Smooth muscle cell (in vitro differentiated cells): ENCODE data around the gene RDX. TPM values are rescaled to one million over a fixed set of nuclear protein-coding genes. Genes with fewer than 3 reads are reported as not detected.

Experiments used
- DNase-seq: peaks from one replicate; lab custom pipeline; 2025; ENCODE audit not compliant: unreplicated experiment; lab: John Stamatoyannopoulos, UW
- H2AFZ ChIP-seq: fragments of 200-600 bp; sonication (generic); 2 replicates; pipeline ENCODE4 v1.6.0; 2016; ENCODE audit warnings: antibody characterized with exemption, low read depth, mild to moderate bottlenecking
- H3F3A ChIP-seq: fragments of 200-600 bp; sonication (generic); 2 replicates; pipeline ENCODE4 v1.6.0; 2017; ENCODE audit warnings: antibody characterized with exemption, low read depth
- H3K27ac ChIP-seq: fragments of 200-600 bp; sonication (generic); 2 replicates; pipeline ENCODE4 v1.5.1; 2016; ENCODE audit warnings: low read depth, mild to moderate bottlenecking
- H3K27me3 ChIP-seq: fragments of 200-600 bp; sonication (generic); 2 replicates; pipeline ENCODE4 v1.6.1; 2016; ENCODE audit warnings: low read depth, mild to moderate bottlenecking
- H3K36me3 ChIP-seq: fragments of 200-600 bp; sonication (generic); 2 replicates; pipeline ENCODE4 v1.5.1; 2016; ENCODE audit warnings: low read depth
- H3K4me1 ChIP-seq: fragments of 200-600 bp; sonication (generic); 2 replicates; pipeline ENCODE4 v1.5.1; 2016; ENCODE audit warnings: low read depth
- H3K4me2 ChIP-seq: fragments of 200-600 bp; sonication (generic); 2 replicates; pipeline ENCODE4 v1.6.0; 2016; ENCODE audit warnings: mild to moderate bottlenecking
- H3K4me3 ChIP-seq: fragments of 200-600 bp; sonication (generic); 2 replicates; pipeline ENCODE4 v1.5.1; 2016; ENCODE audit warnings: mild to moderate bottlenecking
- H3K79me2 ChIP-seq: fragments of 200-600 bp; sonication (generic); 2 replicates; pipeline ENCODE4 v1.6.0; 2016; ENCODE audit warnings: low read depth, mild to moderate bottlenecking
- H3K9ac ChIP-seq: fragments of 200-600 bp; sonication (generic); 2 replicates; pipeline ENCODE4 v1.6.0; 2016; ENCODE audit warnings: low read depth
- H3K9me3 ChIP-seq: fragments of 200-600 bp; sonication (generic); replicated peaks from 2 replicates; pipeline ENCODE4 v1.5.1; 2016; ENCODE audit warnings: low read depth
- H4K20me1 ChIP-seq: fragments of 200-600 bp; sonication (generic); 2 replicates; pipeline ENCODE4 v1.6.0; 2016; ENCODE audit warnings: low read depth
- WGBS: methylation state at CpG from one replicate; pipeline ENCODE4 v1.1.7; 2016; ENCODE audit warnings: low lambda C conversion rate; 5-methylcytosine and 5-hydroxymethylcytosine counted together
- polyA plus RNA-seq: library from polyadenylated mRNA; unstranded; fragments of >200 nt; fragmentation: Nextera tagmentation; extraction: Ambion mirVana; gene quantifications from 2 replicates; pipeline ENCODE4 v1.2.1, GENCODE V29; 2016
- total RNA-seq: library from RNA; depleted of rRNA; stranded (reverse); fragments of >200 nt; gene quantifications from 2 replicates; pipeline ENCODE4 v1.2.3, GENCODE V29; 2014
- TF ChIP-seq, protein P1 (sequence below): fragments of 200-600 bp; sonication (generic); IDR thresholded peaks from 2 replicates; pipeline ENCODE4 v1.5.1; 2017; ENCODE audit warnings: borderline replicate concordance, mild to moderate bottlenecking, antibody characterized with exemption; ENCODE audit not compliant: insufficient read depth, poor library complexity, severe bottlenecking

The RDX gene
- total and polyA plus RNA-seq, 2 experiments from 2014 or later = 137 to 165 TPM

DNA sequence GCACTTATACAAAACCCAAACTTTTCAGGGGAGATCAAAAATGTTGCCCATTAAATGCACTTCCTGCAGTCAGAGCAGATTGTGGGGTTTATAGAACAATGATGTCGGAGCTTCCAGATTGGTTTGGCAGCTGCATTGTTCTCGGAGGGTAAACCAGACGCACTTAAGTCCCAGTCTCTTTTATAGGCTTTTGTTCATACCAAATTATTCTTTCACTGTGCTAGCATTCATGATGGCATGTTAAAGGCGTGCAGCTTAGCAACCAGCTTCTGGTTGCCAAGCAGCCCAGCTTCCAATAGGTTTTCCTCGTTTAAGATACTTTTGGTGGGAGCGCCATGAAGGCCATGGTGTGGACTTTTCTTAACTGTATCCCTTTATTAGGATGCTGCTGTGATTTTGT lies 162.3 kb downstream of the RDX start:
- peaks cover 37% of the 10 kb centered on the region for H3K4me1 ChIP-seq
- no peak overlapping the region for H3K4me3 ChIP-seq
- peak overlapping the region; percentile 18 for H3K27ac ChIP-seq
- H3F3A ChIP-seq = no peaks in the 10 kb centered on the region
- no peak for DNase-seq
- H3K9me3 ChIP-seq = no peaks in the 10 kb centered on the region
- H3K4me2 ChIP-seq = no peak overlapping the region
- H3K9ac ChIP-seq = no peak overlapping the region
- TF ChIP-seq, protein P1, sequence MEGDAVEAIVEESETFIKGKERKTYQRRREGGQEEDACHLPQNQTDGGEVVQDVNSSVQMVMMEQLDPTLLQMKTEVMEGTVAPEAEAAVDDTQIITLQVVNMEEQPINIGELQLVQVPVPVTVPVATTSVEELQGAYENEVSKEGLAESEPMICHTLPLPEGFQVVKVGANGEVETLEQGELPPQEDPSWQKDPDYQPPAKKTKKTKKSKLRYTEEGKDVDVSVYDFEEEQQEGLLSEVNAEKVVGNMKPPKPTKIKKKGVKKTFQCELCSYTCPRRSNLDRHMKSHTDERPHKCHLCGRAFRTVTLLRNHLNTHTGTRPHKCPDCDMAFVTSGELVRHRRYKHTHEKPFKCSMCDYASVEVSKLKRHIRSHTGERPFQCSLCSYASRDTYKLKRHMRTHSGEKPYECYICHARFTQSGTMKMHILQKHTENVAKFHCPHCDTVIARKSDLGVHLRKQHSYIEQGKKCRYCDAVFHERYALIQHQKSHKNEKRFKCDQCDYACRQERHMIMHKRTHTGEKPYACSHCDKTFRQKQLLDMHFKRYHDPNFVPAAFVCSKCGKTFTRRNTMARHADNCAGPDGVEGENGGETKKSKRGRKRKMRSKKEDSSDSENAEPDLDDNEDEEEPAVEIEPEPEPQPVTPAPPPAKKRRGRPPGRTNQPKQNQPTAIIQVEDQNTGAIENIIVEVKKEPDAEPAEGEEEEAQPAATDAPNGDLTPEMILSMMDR = no peak
- no peaks in the 10 kb centered on the region for H3K27me3 ChIP-seq
- 70% methylated on average over 6 of the region's 6 CpGs for WGBS
- H3K79me2 ChIP-seq = peaks cover 44% of the 10 kb centered on the region
- H3K36me3 ChIP-seq = no peaks in the 10 kb centered on the region
- no peaks in the 10 kb centered on the region for H4K20me1 ChIP-seq
- H2AFZ ChIP-seq = no peak overlapping the region

DNA sequence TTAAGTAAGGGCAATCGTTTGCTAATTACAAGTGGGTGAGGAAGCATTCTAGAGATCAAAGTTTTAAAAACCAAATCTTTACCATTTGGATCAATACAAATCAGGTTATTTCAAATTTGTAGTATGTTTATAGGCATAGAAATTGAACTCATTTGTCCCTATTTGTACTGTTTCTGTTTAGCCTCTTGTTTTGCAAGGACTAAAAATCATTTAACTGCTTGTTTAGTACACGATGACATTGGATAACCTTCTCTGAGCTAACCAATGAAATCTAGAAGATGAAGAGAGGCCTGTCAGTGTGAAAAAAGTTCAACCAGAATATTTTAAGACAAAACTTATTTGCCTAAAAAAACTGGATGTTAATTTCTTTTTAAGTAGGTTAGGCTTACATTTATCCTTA lies 163.3 kb downstream of the RDX start:
- TF ChIP-seq, protein P1 = no peak

DNA sequence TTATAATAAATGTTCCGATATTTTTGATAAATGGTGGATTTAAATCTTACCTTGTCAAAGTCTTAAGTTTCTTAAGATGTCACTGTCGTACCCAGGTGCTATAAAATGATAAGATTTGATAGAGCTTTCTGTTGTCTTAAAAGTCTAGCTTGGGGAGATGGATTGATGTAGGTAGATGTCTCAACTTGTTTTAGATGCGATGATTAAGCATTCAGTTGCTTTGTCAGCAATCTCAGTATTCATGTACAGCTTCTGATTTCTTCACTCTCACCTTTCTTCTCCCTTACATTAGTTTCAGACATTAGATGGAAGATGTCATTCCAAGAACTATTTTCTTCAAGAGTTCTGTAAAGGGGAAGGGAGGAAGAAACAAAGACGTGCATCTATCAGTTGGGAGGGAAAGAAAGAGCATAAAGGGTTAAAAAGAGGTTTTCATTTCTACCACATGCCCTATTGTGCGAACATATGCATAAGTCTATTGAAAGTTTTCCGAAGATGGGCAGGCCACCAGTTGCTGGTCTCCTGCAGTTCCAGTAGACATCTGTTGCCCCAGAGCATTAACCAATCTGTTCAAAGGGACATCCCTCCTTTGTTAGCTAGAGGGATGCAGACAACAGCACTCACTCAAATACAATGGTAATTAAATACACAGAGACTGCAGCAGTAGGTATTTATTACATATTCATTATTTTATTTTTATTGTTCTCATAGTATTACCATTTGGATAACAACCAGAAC lies 164.9 kb downstream of the RDX start:
- peaks cover 12% of the 10 kb centered on the region for H3F3A ChIP-seq
- H3K79me2 ChIP-seq = peaks cover 48% of the 10 kb centered on the region
- no peak overlapping the region for H2AFZ ChIP-seq
- WGBS = 71% methylated on average over 6 of the region's 6 CpGs
- DNase-seq = no peak
- no peaks in the 10 kb centered on the region for H4K20me1 ChIP-seq
- no peaks in the 10 kb centered on the region for H3K9me3 ChIP-seq
- H3K4me2 ChIP-seq = no peak overlapping the region
- H3K27me3 ChIP-seq = no peaks in the 10 kb centered on the region
- peak overlapping the region; percentile 66 for H3K27ac ChIP-seq
- TF ChIP-seq, protein P1 = no peak
- H3K4me1 ChIP-seq = peaks cover 60% of the 10 kb centered on the region
- H3K9ac ChIP-seq = no peak overlapping the region
- H3K4me3 ChIP-seq = no peak overlapping the region
- H3K36me3 ChIP-seq = no peaks in the 10 kb centered on the region

More for the DNA sequence above, 163.3 kb downstream of the RDX start:
- no peak overlapping the region for H2AFZ ChIP-seq
- H3K27me3 ChIP-seq = no peaks in the 10 kb centered on the region
- H3F3A ChIP-seq = no peaks in the 10 kb centered on the region
- peaks cover 48% of the 10 kb centered on the region for H3K79me2 ChIP-seq
- H3K9me3 ChIP-seq = no peaks in the 10 kb centered on the region
- no peak overlapping the region for H3K4me3 ChIP-seq
- peaks cover 45% of the 10 kb centered on the region for H3K4me1 ChIP-seq
- no peak overlapping the region for H3K4me2 ChIP-seq
- no peak overlapping the region for H3K27ac ChIP-seq
- no peak overlapping the region for H3K9ac ChIP-seq
- H3K36me3 ChIP-seq = no peaks in the 10 kb centered on the region
- DNase-seq = no peak
- 78% methylated on average over 2 of the region's 2 CpGs for WGBS
- H4K20me1 ChIP-seq = no peaks in the 10 kb centered on the region

DNA sequence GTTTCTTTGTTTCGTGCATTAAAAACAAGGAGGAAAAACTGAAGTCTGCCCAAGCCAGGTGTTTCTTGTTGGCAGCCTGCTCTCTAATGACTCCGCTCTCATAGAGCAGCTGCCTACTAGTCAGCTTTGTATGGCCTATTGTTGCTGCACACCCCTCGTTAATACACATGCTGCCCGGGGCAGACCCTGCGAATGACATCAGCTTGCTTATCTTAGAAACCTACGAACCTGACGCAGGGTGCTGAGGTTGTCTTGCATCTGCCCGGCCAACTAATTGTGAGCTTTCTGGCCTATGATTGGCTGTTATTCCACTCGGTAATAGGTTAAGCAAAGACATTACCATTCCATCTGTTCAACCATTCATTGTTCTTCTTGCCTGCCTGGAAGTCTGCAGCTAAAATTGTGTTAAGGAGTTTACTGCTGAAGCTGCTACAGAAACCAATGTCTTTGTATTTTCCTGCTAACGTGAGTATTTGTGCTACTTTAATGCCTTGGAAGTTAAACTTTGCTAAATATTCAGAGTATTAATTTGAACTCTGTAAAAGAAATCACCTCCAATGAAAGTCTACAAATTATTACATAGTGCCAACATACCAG lies 165.7 kb downstream of the RDX start:
- H3K9me3 ChIP-seq = no peaks in the 10 kb centered on the region
- H2AFZ ChIP-seq = no peak overlapping the region
- no peaks in the 10 kb centered on the region for H3K36me3 ChIP-seq
- no peak overlapping the region for H3K9ac ChIP-seq
- H3K27me3 ChIP-seq = no peaks in the 10 kb centered on the region
- WGBS = 47% methylated on average over 10 of the region's 10 CpGs
- TF ChIP-seq, protein P1 = no peak
- H3K4me3 ChIP-seq = no peak overlapping the region
- H3K27ac ChIP-seq = peak overlapping the region; percentile 66
- H3K79me2 ChIP-seq = peaks cover 43% of the 10 kb centered on the region
- peaks cover 61% of the 10 kb centered on the region for H3K4me1 ChIP-seq
- no peak overlapping the region for H3K4me2 ChIP-seq
- peaks cover 12% of the 10 kb centered on the region for H3F3A ChIP-seq
- H4K20me1 ChIP-seq = no peaks in the 10 kb centered on the region
- no peak for DNase-seq
